Colonic mucosa (tissue), 4 donors: ENCODE data around the gene FNDC3B. TPM values are rescaled to one million over a fixed set of nuclear protein-coding genes. Genes with fewer than 3 reads are reported as not detected.

Experiments
- DNase-seq: peaks from one replicate; pipeline ENCODE4 v3.0.0-alpha.2; 2020
- H3K27ac ChIP-seq: fragments of 200-600 bp; one replicate; pipeline ENCODE4 v1.8.0; 2021
- H3K27me3 ChIP-seq: fragments of 200-600 bp; one replicate; pipeline ENCODE4 v1.8.0; 2021
- H3K36me3 ChIP-seq: fragments of 200-600 bp; one replicate; pipeline ENCODE4 v1.8.0; 2021
- H3K4me1 ChIP-seq: fragments of 200-600 bp; one replicate; pipeline ENCODE4 v1.8.0; 2021; ENCODE audit warnings: mild to moderate bottlenecking
- H3K4me3 ChIP-seq: fragments of 200-600 bp; one replicate; pipeline ENCODE4 v1.8.0; 2021
- H3K9ac ChIP-seq, 2 donors: one replicate each; pipeline ENCODE4 v1.7.0; 2013; ENCODE audit warnings: control low read depth in 2 of 2, low read depth in 2 of 2, low read length in 2 of 2
- H3K9me3 ChIP-seq: fragments of 200-600 bp; one replicate; pipeline ENCODE4 v1.8.0; 2021
- CTCF ChIP-seq: fragments of 200-600 bp; IDR thresholded peaks from one replicate; pipeline ENCODE4 v1.8.0; 2022; ENCODE audit warnings: antibody characterized with exemption, mild to moderate bottlenecking
- intact Hi-C: fragments of 100-400 bp; cut with DNase I; formaldehyde crosslinking; loops from one replicate; pipeline ENCODE4 v1.14.1; 2022
- total RNA-seq, 2 donors: library from RNA; stranded (reverse); fragmentation: NEBNext Ultra II Directional in 1 of 2; extraction: Animal tissue kit (Norgen Biotek cat#: 25700) in 1 of 2; gene quantifications; one replicate each; pipeline ENCODE4 v1.2.1, GENCODE V29; 2021
- donor health status: healthy.
- donor health status: DM: no; HTN: no; CAD: no.
- donor health status: DM: no; HTN: no; CAD: no.

FNDC3B gene
- total RNA-seq, 2 donors from 2014 or later, result 66.7 to 142 TPM

GRCh38 chr3:172271386-172271976 lies 232.1 kb downstream of the FNDC3B start:
- Histone ChIP-seq H3K36me3 (peaks cover 12% of the 10 kb centered on the region), H3K9ac (no peak overlapping the region), H3K9me3 (no peaks in the 10 kb centered on the region), H3K4me1 (no peaks in the 10 kb centered on the region), H3K27me3 (no peaks in the 10 kb centered on the region), H3K4me3 (no peak overlapping the region), H3K27ac (no peak overlapping the region)
- intact Hi-C loops, result no loop called here
- no peak for TF ChIP-seq CTCF
- DNase-seq, result no peak

- intact Hi-C loops, result no loop called here
- Histone ChIP-seq H3K36me3 (peaks cover 12% of the 10 kb centered on the region), H3K4me1 (no peaks in the 10 kb centered on the region), H3K9ac (no peak overlapping the region), H3K4me3 (no peak overlapping the region), H3K9me3 (no peaks in the 10 kb centered on the region), H3K27ac (peak overlapping the region; percentile 14), H3K27me3 (no peaks in the 10 kb centered on the region)
- TF ChIP-seq CTCF, result no peak
- DNase-seq, result no peak
Observed at GRCh38 chr3:172272698-172273097, 233.3 kb downstream of the FNDC3B start.

GRCh38 chr3:172273378-172273777 lies 234.0 kb downstream of the FNDC3B start:
- no peak overlapping the region for H3K27ac ChIP-seq
- H3K4me3 ChIP-seq, result no peak overlapping the region
- H3K9me3 ChIP-seq, result no peaks in the 10 kb centered on the region
- H3K36me3 ChIP-seq, result peaks cover 12% of the 10 kb centered on the region
- intact Hi-C loops, result no loop called here
- no peaks in the 10 kb centered on the region for H3K4me1 ChIP-seq
- no peak for TF ChIP-seq CTCF
- no peaks in the 10 kb centered on the region for H3K27me3 ChIP-seq
- H3K9ac ChIP-seq, result no peak overlapping the region
- no peak for DNase-seq

- no peak overlapping the region for H3K9ac ChIP-seq
Observed at GRCh38 chr3:172274906-172275305, 235.5 kb downstream of the FNDC3B start.

GRCh38 chr3:172275586-172275985 lies 236.2 kb downstream of the FNDC3B start:
- TF ChIP-seq CTCF, result no peak
- H3K4me1 ChIP-seq, result no peaks in the 10 kb centered on the region
- no peak for DNase-seq
- intact Hi-C loops, result no loop called here
- peaks cover 12% of the 10 kb centered on the region for H3K36me3 ChIP-seq
- no peak overlapping the region for H3K27ac ChIP-seq
- H3K27me3 ChIP-seq, result no peaks in the 10 kb centered on the region
- H3K9me3 ChIP-seq, result no peaks in the 10 kb centered on the region
- H3K9ac ChIP-seq, result no peak overlapping the region
- no peak overlapping the region for H3K4me3 ChIP-seq

More at GRCh38 chr3:172274906-172275305, 235.5 kb downstream of the FNDC3B start:
- H3K4me3 ChIP-seq, result no peak overlapping the region
- intact Hi-C loops, result no loop called here
- H3K36me3 ChIP-seq, result peaks cover 12% of the 10 kb centered on the region
- no peak overlapping the region for H3K27ac ChIP-seq
- H3K4me1 ChIP-seq, result no peaks in the 10 kb centered on the region
- no peak for TF ChIP-seq CTCF
- no peaks in the 10 kb centered on the region for H3K9me3 ChIP-seq
- no peak for DNase-seq
- H3K27me3 ChIP-seq, result no peaks in the 10 kb centered on the region
